ENCODE data around the gene TASL. TPM values are rescaled to one million over a fixed set of nuclear protein-coding genes. Genes with fewer than 3 reads are reported as not detected.

Gene TASL
- polyA plus RNA-seq, 1 of the 3 experiments (the other 2 are of a cell fraction), result not detected

DNA sequence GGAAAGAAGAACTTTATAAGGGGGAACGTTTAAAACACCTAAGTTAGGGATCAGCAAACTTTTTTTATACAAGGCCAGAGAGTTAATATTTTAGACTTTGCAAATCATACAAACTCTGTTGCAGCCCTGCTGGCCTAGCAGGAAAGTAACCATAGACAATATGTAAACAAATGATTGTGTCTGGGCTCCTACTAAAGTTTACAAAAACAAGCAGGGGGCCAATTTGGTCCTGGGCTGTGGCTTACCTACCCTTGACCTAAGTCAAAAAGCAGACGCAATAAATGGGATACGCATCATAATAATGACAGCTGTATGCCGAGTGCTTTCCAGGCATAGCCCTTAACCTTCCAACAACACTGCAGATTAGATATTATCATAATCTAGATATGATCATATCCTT is 4.9 kb downstream of the TASL start:
- Histone ChIP-seq H3K9ac (no peak overlapping the region), H3K9me2 (no peaks in the 10 kb centered on the region), H3K27ac (ENCODE audit: low read depth in 2 of 2, low read length in 1 of 2) (no peak overlapping the region), H3K27me3 (ENCODE audit: insufficient read depth) (peaks cover 5% of the 10 kb centered on the region; the same call in 1 of the 2 replicates), H2AFZ (ENCODE audit: low read depth) (no peak overlapping the region), H3K79me2 (ENCODE audit: insufficient read depth) (no peaks in the 10 kb centered on the region), H3K4me3 (ENCODE audit: low read depth in 2 of 2, low read length in 1 of 2) (no peak overlapping the region), H4K20me1 (ENCODE audit: insufficient read depth) (no peaks in the 10 kb centered on the region), H3K9me3 (no peaks in the 10 kb centered on the region), H3K4me1 (ENCODE audit: control insufficient read depth in 1 of 2, insufficient read depth in 2 of 2, low read depth in 1 of 2, low read length in 1 of 2) (no peaks in the 10 kb centered on the region; a peak in 1 of 4 replicates), H3K36me3 (replicated peaks in 1 of 2; ENCODE audit: control insufficient read depth in 1 of 2, insufficient read depth in 2 of 2, low read length in 1 of 2) (no peaks in the 10 kb centered on the region), H3F3A (replicated peaks; ENCODE audit: insufficient read depth) (no peaks in the 10 kb centered on the region), H3K4me2 (no peak overlapping the region)
- POLR2A ChIA-PET, result no interaction called here
- no peak for DNase-seq
- CTCF ChIA-PET, result interaction anchor here (1.5 kb wide), 1 partner anchor 163 kb away, joined by 3 read pairs; no protein-coding TSS in a partner anchor
- 51% methylated on average over 4 of the region's 4 CpGs for WGBS (ENCODE audit: low lambda C conversion rate)
- TF ChIP-seq RCOR1 (IDR thresholded peaks at IDR 0.05; ENCODE audit: low read length), result no peak
- TF ChIP-seq, protein P1, sequence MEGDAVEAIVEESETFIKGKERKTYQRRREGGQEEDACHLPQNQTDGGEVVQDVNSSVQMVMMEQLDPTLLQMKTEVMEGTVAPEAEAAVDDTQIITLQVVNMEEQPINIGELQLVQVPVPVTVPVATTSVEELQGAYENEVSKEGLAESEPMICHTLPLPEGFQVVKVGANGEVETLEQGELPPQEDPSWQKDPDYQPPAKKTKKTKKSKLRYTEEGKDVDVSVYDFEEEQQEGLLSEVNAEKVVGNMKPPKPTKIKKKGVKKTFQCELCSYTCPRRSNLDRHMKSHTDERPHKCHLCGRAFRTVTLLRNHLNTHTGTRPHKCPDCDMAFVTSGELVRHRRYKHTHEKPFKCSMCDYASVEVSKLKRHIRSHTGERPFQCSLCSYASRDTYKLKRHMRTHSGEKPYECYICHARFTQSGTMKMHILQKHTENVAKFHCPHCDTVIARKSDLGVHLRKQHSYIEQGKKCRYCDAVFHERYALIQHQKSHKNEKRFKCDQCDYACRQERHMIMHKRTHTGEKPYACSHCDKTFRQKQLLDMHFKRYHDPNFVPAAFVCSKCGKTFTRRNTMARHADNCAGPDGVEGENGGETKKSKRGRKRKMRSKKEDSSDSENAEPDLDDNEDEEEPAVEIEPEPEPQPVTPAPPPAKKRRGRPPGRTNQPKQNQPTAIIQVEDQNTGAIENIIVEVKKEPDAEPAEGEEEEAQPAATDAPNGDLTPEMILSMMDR (IDR thresholded peaks at IDR 0.05), result no peak
- no peak for TF ChIP-seq EZH2phosphoT487 (IDR thresholded peaks at IDR 0.05; ENCODE audit: borderline replicate concordance, low read depth)
- TF ChIP-seq, protein P2, sequence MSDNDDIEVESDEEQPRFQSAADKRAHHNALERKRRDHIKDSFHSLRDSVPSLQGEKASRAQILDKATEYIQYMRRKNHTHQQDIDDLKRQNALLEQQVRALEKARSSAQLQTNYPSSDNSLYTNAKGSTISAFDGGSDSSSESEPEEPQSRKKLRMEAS (IDR thresholded peaks at IDR 0.05; ENCODE audit: low read depth), result no peak
- TF ChIP-seq SIN3A (IDR thresholded peaks at IDR 0.05; ENCODE audit: borderline replicate concordance, low read depth, low read length), result no peak
- no peak for TF ChIP-seq RFX5 (IDR thresholded peaks at IDR 0.05; ENCODE audit: low read length)
- no peak for TF ChIP-seq TCF12 (IDR thresholded peaks at IDR 0.05)
- TF ChIP-seq, protein P3, sequence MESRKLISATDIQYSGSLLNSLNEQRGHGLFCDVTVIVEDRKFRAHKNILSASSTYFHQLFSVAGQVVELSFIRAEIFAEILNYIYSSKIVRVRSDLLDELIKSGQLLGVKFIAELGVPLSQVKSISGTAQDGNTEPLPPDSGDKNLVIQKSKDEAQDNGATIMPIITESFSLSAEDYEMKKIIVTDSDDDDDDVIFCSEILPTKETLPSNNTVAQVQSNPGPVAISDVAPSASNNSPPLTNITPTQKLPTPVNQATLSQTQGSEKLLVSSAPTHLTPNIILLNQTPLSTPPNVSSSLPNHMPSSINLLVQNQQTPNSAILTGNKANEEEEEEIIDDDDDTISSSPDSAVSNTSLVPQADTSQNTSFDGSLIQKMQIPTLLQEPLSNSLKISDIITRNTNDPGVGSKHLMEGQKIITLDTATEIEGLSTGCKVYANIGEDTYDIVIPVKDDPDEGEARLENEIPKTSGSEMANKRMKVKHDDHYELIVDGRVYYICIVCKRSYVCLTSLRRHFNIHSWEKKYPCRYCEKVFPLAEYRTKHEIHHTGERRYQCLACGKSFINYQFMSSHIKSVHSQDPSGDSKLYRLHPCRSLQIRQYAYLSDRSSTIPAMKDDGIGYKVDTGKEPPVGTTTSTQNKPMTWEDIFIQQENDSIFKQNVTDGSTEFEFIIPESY (IDR thresholded peaks at IDR 0.05; ENCODE audit: borderline replicate concordance, low read depth), result no peak
- TF ChIP-seq GABPA (IDR thresholded peaks at IDR 0.05; ENCODE audit: low read depth), result no peak
- TF ChIP-seq, protein P4, sequence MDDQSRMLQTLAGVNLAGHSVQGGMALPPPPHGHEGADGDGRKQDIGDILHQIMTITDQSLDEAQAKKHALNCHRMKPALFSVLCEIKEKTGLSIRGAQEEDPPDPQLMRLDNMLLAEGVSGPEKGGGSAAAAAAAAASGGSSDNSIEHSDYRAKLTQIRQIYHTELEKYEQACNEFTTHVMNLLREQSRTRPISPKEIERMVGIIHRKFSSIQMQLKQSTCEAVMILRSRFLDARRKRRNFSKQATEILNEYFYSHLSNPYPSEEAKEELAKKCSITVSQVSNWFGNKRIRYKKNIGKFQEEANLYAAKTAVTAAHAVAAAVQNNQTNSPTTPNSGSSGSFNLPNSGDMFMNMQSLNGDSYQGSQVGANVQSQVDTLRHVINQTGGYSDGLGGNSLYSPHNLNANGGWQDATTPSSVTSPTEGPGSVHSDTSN (IDR thresholded peaks at IDR 0.05), result no peak
- TF ChIP-seq YY1 (IDR thresholded peaks at IDR 0.05; ENCODE audit: low read depth), result no peak
- no peak for TF ChIP-seq NRF1 (IDR thresholded peaks at IDR 0.05; ENCODE audit: low read depth, low read length)
- TF ChIP-seq, protein P5, sequence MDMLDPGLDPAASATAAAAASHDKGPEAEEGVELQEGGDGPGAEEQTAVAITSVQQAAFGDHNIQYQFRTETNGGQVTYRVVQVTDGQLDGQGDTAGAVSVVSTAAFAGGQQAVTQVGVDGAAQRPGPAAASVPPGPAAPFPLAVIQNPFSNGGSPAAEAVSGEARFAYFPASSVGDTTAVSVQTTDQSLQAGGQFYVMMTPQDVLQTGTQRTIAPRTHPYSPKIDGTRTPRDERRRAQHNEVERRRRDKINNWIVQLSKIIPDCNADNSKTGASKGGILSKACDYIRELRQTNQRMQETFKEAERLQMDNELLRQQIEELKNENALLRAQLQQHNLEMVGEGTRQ (IDR thresholded peaks at IDR 0.05; ENCODE audit: borderline replicate concordance, low read depth, low read length), result no peak
- TF ChIP-seq CHD2 (IDR thresholded peaks at IDR 0.05; ENCODE audit: low read length, partially characterized antibody), result no peak
- no peak for TF ChIP-seq MEF2A (IDR thresholded peaks at IDR 0.05; ENCODE audit: borderline replicate concordance, low read depth)
- TF ChIP-seq TEAD4 (IDR thresholded peaks at IDR 0.05; ENCODE audit: borderline replicate concordance, insufficient read depth), result no peak
- no peak for TF ChIP-seq FOSL2 (IDR thresholded peaks at IDR 0.05; ENCODE audit: borderline replicate concordance, low read depth)
- no peak for TF ChIP-seq TAF1 (IDR thresholded peaks at IDR 0.05; ENCODE audit: borderline replicate concordance, low read depth, low read length)
- TF ChIP-seq JUND (IDR thresholded peaks at IDR 0.05), result no peak
